Measurements from ENCODE around the gene TTC7B. TPM values are rescaled to one million over a fixed set of nuclear protein-coding genes. Genes with fewer than 3 reads are reported as not detected.

Gene TTC7B
- total and polyA plus RNA-seq, 2 donors (not counting 3 experiments of a cell fraction or from before 2014, with no cell fraction given): 46.8 to 76.5 TPM

DNA sequence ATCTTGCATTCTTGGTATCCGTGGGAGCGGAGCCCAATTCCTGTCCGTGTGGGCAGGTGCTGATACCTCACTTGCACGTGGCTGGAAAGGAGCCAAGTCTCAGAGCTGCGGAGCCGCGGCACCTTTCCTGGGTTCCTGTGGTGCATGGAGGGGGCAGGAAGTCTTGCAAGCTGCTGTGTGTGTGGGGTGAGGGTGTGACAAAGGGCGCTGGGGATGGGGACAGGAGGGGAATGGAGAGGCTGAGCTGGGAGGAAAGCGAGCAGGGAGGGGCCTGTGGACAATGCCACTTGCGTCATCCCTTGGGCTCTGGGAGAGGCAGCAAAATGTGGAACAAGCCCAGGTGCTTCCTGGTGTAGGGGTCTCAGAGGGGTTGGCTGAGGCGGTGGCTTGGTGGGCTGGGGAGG, 332.7 kb downstream of the TTC7B start:
- Histone ChIP-seq H3K27me3 (ENCODE audit: control insufficient read depth in 2 of 2, insufficient read depth in 2 of 2, low read length in 2 of 2) (peaks cover 4 to 17% of the 10 kb centered on the region in 2 experiments), H3K27ac (ENCODE audit: insufficient read depth, low read depth, low read length) (no peak overlapping the region), H3K36me3 (ENCODE audit: control insufficient read depth in 2 of 2, extremely low read depth in 1 of 2, insufficient read depth in 2 of 2, low read length in 2 of 2) (no peaks in the 10 kb centered on the region), H2AFZ (ENCODE audit: low read depth, low read length) (no peak overlapping the region), H3K9me1 (replicated peaks; ENCODE audit: control insufficient read depth, extremely low read depth, insufficient read depth, low read length) (no peaks in the 10 kb centered on the region), H3K79me2 (ENCODE audit: control insufficient read depth, insufficient read depth, low read length) (no peaks in the 10 kb centered on the region), H3K4me3 (replicated peaks in 1 of 3; ENCODE audit: insufficient read depth in 1 of 3, low read depth in 1 of 3, low read length in 3 of 3) (no peak overlapping the region), H3K9me3 (replicated peaks; ENCODE audit: control insufficient read depth, insufficient read depth, low read length) (no peaks in the 10 kb centered on the region), H3K4me2 (ENCODE audit: insufficient read depth, low read length) (no peak overlapping the region), H3K9ac (replicated peaks; ENCODE audit: extremely low read depth, insufficient read depth, low read length) (no peak overlapping the region), H4K20me1 (replicated peaks; ENCODE audit: control insufficient read depth, extremely low read depth, insufficient read depth, low read length) (no peaks in the 10 kb centered on the region), H3K4me1 (ENCODE audit: control insufficient read depth, extremely low read depth, insufficient read depth, low read length) (peaks cover 8% of the 10 kb centered on the region)
- dilution Hi-C loops (cut with MboI; ENCODE audit: extremely low pct_ligation_motif_present, low sequenced_read_pairs): no loop called here
- peak; percentile 14 for DNase-seq (ENCODE audit: low read depth, low spot score)
- POLR2A ChIA-PET: no interaction called here
- intact Hi-C loops (cut with micrococcal nuclease): no loop called here
- no peak for FAIRE-seq
- BruUV-seq (replicated peaks): no TSS peak
- TF ChIP-seq EZH2 (IDR thresholded peaks at IDR 0.05; ENCODE audit: borderline replicate concordance, low read depth, low read length, severe bottlenecking): no peak
- TF ChIP-seq POLR2A (IDR thresholded peaks at IDR 0.05; ENCODE audit: low read depth, low read length): no peak
- no peak for TF ChIP-seq FOS (IDR thresholded peaks at IDR 0.05; ENCODE audit: borderline replicate concordance, insufficient read depth, low read length)
- no peak for TF ChIP-seq MYC (IDR thresholded peaks at IDR 0.05; ENCODE audit: low read depth, low read length)
- no peak for TF ChIP-seq JUN (IDR thresholded peaks at IDR 0.05; ENCODE audit: borderline replicate concordance, insufficient read depth, insufficient read length, low read depth)
- TF ChIP-seq, protein P1, sequence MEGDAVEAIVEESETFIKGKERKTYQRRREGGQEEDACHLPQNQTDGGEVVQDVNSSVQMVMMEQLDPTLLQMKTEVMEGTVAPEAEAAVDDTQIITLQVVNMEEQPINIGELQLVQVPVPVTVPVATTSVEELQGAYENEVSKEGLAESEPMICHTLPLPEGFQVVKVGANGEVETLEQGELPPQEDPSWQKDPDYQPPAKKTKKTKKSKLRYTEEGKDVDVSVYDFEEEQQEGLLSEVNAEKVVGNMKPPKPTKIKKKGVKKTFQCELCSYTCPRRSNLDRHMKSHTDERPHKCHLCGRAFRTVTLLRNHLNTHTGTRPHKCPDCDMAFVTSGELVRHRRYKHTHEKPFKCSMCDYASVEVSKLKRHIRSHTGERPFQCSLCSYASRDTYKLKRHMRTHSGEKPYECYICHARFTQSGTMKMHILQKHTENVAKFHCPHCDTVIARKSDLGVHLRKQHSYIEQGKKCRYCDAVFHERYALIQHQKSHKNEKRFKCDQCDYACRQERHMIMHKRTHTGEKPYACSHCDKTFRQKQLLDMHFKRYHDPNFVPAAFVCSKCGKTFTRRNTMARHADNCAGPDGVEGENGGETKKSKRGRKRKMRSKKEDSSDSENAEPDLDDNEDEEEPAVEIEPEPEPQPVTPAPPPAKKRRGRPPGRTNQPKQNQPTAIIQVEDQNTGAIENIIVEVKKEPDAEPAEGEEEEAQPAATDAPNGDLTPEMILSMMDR (IDR thresholded peaks at IDR 0.05; ENCODE audit: extremely low read depth in 1 of 2, insufficient read depth in 1 of 2, low read depth in 1 of 2, low read length in 2 of 2): no peak
- no peak for TF ChIP-seq POLR2AphosphoS5 (IDR thresholded peaks at IDR 0.05; ENCODE audit: insufficient read depth, low read depth, low read length)
- TF ChIP-seq, protein P2, sequence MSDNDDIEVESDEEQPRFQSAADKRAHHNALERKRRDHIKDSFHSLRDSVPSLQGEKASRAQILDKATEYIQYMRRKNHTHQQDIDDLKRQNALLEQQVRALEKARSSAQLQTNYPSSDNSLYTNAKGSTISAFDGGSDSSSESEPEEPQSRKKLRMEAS (IDR thresholded peaks at IDR 0.05; ENCODE audit: insufficient read depth, insufficient read length): no peak
- no peak for TF ChIP-seq GATA2 (IDR thresholded peaks at IDR 0.05; ENCODE audit: insufficient read depth, insufficient read length, low read depth, low read length)
- CTCF ChIA-PET: no interaction called here

Measured in endothelial cell of umbilical vein (primary cell).